Activated CD4-positive, alpha-beta T cell treated with anti-CD3 and anti-CD28 coated beads, Interleukin-2, amount 50 U/mL, for 24 hours (primary cell): ENCODE data around the gene ELFN1.

Experiments used
- DNase-seq, 2 donors: peaks; one replicate each; pipeline ENCODE4 v3.0.0-alpha.2; 2020; ENCODE audit warnings: low read depth in 1 of 2, low spot score in 1 of 2

ELFN1 gene

GRCh38 chr7:1740214-1740613, 70.1 kb downstream of the ELFN1 start:
- DNase-seq: no peak

GRCh38 chr7:1741246-1741645, 71.2 kb downstream of the ELFN1 start:
- no peak for DNase-seq

DNA sequence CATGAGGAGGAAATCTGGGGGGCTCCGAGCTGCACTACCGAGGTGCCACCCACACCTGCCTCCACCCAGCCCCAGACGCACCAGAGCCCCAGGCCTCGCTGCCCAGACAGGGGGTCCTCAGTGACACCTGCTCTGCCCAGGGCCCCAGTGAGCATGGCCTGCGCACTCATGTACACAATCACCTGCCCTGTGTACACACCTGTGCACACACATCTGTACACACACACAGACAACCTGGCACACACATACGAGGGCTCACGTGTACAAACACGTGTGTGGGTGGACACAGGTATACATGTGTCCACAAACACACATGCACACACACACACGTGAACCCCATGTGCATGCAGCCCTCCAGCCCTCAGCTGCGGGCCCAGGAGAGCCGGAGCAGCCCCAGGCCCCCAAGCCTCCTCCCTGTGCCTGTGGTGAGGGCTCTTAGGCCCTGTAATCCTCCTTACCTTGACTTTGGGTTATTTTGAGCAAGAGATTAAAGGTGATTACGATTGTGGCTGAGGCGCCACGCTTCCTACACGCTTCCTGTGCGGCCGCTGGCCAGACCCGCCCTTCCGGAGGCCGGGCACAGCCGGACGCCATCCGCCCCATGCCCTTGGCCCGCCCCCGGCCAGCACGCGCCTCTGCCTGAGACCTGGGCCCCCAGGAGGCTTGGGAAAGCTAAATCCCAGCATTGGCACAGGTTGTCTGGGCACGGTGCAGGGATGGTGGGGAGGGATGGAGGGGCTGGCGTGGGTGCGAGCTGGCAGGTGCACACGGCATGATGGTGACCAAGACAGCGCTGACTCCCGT, 71.9 kb downstream of the ELFN1 start:
- DNase-seq: no peak

DNA sequence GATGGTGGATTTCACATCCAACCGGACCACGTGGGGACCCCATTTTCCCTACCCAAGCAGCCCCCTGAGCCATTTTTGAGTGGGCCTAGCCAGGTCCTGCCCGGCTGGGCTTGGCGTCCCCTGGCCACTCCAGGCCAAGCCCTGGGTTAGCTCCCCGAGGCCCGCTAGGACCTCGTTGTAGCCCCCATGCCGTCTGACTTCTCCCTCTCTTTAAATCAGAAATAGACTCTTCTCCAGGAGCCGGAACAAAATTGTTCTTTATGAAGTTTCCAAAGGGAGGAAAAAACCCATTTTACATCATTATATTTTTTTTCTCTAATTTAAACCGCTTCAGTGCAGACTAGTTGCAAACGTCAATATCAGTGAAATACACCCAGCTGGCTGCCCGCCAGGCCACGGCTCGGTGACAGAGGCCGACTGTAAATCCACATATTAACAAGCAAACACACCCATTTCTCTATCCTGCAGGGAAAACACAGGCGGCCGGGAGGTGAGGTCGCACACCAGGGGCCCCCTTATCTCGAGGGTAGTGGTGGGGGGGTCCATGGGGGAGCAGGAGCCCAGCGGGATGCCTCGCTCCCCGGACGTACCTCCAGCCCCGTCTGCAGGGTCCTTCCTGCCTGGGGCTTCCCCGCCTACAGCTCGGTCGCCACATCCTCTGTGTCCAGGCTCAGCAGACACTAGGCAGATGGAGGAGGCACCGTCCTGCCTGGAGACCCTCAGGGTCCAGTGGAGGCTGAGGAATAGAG, 72.7 kb downstream of the ELFN1 start:
- no peak for DNase-seq

DNA sequence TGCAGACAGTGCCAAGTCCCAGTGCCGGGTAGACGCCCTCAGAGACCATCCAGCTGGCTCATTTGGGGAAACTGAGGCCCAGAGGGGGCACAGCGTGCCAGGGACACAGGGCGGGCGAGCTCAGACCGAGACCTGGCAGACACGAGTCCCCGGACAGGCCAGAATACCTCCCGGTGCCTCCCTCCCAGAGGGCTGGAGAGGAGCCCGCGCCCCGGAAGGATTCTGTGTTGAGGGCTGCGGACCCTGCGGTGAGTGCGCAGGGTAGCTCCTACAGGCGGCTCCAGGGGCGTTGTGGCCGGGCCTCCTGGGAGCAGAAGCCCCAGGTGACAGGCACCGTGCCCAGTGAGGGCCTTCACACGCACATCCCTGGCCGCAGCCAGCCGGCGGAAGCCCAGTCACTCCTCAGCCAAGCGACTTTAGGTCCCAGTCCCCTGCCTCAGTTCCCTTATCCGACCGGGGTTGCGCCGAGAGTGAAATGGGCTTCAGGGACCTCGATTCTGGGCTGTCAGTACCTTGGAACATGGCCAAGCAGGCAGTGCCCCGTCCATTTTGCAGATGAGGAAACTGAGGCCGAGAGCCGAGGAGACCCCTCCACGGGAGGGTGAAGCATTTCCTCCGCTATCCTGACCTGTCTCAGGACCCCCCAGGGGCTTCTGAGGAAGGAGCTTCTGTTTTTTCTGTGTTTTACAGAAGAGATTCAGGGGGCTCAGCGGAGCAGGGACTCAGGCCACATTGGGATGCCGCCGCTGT, 73.6 kb downstream of the ELFN1 start:
- DNase-seq: no peak

- no peak for DNase-seq
Observed at GRCh38 chr7:1744296-1745017, 74.4 kb downstream of the ELFN1 start.

GRCh38 chr7:1745018-1745532, 75.0 kb downstream of the ELFN1 start:
- DNase-seq: no peak

GRCh38 chr7:1745576-1746490, 75.8 kb downstream of the ELFN1 start:
- DNase-seq: no peak

- DNase-seq: no peak
Observed at GRCh38 chr7:1746491-1746975, 76.5 kb downstream of the ELFN1 start.

GRCh38 chr7:1747004-1747801, 77.1 kb downstream of the ELFN1 start:
- DNase-seq: no peak

DNA sequence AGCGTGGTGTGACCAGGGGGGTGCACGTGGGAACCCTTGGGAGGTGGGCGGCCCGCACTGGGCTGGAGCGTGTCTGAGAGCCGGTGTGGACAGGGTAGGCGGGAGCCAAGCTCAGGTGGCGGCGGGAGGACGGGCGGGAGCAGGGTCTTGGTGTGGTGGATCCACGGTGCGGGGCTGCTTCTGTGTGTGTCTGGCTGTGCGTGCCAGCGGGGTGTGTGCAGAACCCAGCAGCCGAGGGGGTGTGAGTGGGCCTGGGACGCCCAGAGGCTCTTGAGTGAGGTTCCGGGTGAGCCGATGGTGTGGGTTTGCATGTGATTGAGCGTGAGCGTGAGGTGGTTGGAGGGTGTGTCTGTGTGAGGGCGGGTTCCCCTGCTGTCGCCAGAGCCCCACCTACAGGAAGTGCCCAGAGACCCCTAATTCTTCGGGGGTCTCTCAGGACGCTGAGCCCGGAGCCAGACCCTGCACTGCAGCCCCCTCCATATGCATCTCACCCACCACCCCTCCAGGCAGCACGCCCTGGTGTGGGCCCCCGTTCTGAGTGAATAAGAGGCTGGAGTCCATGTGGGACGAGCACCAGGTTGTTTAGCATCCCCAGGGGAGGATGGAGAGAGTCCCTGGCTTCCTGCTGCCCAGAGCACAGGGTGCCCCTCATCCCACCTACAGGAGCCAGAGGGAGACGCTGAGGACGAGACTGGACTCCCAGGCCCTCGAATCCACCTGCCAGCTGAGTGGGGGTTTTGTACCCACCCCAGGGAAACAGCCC, 78.2 kb downstream of the ELFN1 start:
- DNase-seq: no peak

GRCh38 chr7:1748839-1749173, 78.7 kb downstream of the ELFN1 start:
- DNase-seq: no peak

DNA sequence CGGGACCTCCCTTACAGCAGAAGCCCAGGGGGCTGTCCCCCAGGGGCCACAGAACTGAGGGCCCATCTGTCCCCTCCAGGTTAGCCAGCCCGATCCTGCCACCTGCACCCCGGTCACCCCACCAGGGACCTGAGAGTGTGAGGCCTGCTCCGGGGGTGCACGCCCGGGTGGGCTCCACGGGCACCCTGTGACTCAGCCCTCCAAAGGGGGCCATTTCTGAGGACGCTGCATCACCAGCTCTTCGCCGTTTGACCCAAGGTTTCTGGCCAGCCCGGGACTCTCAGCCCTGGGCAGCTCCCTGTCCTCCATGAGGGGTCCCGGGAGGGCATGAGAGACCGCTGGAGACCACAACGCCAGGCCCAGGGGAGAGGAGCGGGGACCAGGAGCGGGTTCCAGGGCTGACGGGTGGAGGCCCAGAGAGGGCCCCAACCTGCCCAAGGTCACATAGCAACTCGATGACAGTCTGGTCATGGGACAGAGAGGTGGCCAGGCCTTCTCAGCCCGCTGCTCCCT, 79.3 kb downstream of the ELFN1 start:
- no peak for DNase-seq

DNA sequence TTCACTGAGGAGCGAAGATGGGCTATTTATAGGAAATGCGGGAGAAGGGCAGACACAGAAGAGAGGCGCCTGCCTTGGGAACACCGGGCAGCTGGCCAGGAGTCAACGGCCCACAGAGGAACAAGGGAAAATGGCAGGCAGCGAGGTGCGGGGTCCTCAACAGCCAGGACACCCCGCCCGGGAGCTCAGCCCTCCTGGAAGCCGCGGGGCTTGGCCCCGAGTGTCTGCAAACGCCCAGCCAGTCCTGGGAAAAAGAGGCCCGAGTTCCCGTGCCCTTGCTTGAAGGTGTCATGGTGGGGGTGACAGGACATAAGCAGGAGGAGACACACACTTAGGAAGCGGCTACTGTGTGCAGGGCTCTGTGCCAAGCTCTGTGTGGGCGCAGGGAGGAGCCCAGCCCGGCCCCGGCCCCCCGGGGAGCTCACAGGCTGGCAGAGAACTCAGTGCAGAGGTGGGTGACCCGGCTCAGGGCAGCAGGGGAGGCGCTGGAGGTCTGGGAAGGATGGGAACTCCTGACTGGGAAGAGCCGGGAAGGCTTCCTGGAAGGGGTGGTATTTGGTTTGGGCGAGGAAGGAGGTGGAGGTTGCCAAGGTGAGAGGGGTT, 79.9 kb downstream of the ELFN1 start:
- DNase-seq: no peak

GRCh38 chr7:1750541-1751021, 80.5 kb downstream of the ELFN1 start:
- no peak for DNase-seq

DNA sequence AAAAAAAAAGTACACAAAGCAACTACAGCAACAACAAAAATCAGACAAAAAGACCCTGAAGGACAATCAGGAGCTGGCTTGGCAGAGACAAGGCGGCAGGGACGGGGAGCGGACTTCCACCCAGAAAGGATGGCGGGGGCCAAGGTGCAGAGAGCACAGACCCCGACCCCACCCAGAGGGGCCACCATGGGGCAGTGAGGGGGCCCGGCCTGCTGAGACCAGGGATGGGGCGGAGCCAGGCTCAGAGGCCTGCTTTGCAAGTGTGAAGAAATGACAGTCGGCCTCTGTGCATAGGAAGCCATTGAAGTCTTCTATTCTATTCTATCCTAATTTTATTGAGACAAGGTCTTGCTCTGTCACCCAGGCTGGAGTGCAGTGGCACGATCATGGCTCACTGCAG, 82.0 kb downstream of the ELFN1 start:
- no peak for DNase-seq

- DNase-seq: no peak
Observed at GRCh38 chr7:1752771-1753563, 82.9 kb downstream of the ELFN1 start.
